K562 (cell line): ENCODE data around the gene CCDC184. TPM values are rescaled to one million over a fixed set of nuclear protein-coding genes. Genes with fewer than 3 reads are reported as not detected.

ENCODE experiments used
- ATAC-seq: fragments of 200-7000 bp; cut with Tn5 transposase; 3 replicates; pipeline ENCODE4 v1.9.1; 2020; ENCODE audit warnings: moderate library complexity
- BruUV-seq: library from RNA; stranded (reverse); fragments of 400-500 nt; replicated peaks from 2 replicates; lab custom pipeline; 2021; lab: Mats Ljungman, UMichigan
- CTCF ChIA-PET: fragments of 300-600 bp; formaldehyde crosslinking; extraction: SDS; loops from one replicate; lab custom pipeline; 2021; ENCODE audit warnings: low intra/inter-chr PET ratio; lab: Yijun Ruan, JAX
- POLR2A ChIA-PET: fragments of 300-600, 350-650 bp; sonication (Branson Sonifier 250); formaldehyde crosslinking; extraction: SDS; loops from one replicate; lab custom pipeline; 2021; ENCODE audit warnings: antibody characterized with exemption, inconsistent platforms; lab: Yijun Ruan, JAX
- DNase-seq, 4 experiments: peaks; one replicate each; pipeline versions ENCODE4 v3.0.0 to v3.0.0-alpha.2; 2011 to 2018; ENCODE audit warnings: low spot score in 3 of 4, mixed read lengths in 3 of 4; ENCODE audit errors: extremely low read depth in 1 of 4
- FAIRE-seq: peaks from 2 replicates; lab custom pipeline; 2011; peaks lifted over from hg19 to GRCh38; lab: Jason Lieb, UNC
- H2AFZ ChIP-seq: 2 replicates; pipeline ENCODE4 v1.6.0; 2011; ENCODE audit warnings: low read depth, low read length, control low read depth, inconsistent platforms
- H3K27ac ChIP-seq: fragments of 200-600 bp; 3 replicates; pipeline ENCODE4 v1.8.0; 2011; ENCODE audit warnings: low read depth, mild to moderate bottlenecking, control low read depth, inconsistent platforms, low read length, moderate library complexity, mixed read lengths; ENCODE audit errors: extremely low read depth
- H3K27me3 ChIP-seq, 2 experiments: fragments of 300-600 bp in 1 of 2; 2 replicates in 1 of 2; 3 replicates in 1 of 2; pipeline versions ENCODE4 v1.6.0 to v1.8.0; 2011; ENCODE audit warnings: inconsistent platforms in 2 of 2, low read length in 2 of 2, mild to moderate bottlenecking in 1 of 2, mixed read lengths in 1 of 2, moderate library complexity in 1 of 2; ENCODE audit not compliant: control insufficient read depth in 2 of 2, insufficient read depth in 2 of 2
- H3K36me3 ChIP-seq: fragments of 300-600 bp; 3 replicates; pipeline ENCODE4 v1.8.0; 2011; ENCODE audit warnings: mild to moderate bottlenecking, low read length, inconsistent platforms; ENCODE audit not compliant: control insufficient read depth, insufficient read depth
- H3K4me1 ChIP-seq, 2 experiments: fragments of 200-600 bp in 1 of 2; replicated peaks in 1 of 2; 2 replicates in 1 of 2; 3 replicates in 1 of 2; pipeline versions ENCODE4 v1.5.1 to v1.8.0; 2011; ENCODE audit warnings: inconsistent platforms in 2 of 2, low read length in 2 of 2, mild to moderate bottlenecking in 1 of 2, mixed read lengths in 1 of 2, moderate library complexity in 1 of 2; ENCODE audit not compliant: control insufficient read depth in 2 of 2, insufficient read depth in 2 of 2
- H3K4me2 ChIP-seq: 2 replicates; pipeline ENCODE4 v1.6.1; 2011; ENCODE audit warnings: low read length, control low read depth, inconsistent platforms, mixed read lengths; ENCODE audit not compliant: insufficient read depth
- H3K4me3 ChIP-seq: fragments of 200-600 bp; sonication (generic), shearing (Covaris generic); 2 replicates; pipeline ENCODE4 v1.5.1; 2016; ENCODE audit warnings: control low read depth, inconsistent platforms
- H3K79me2 ChIP-seq: fragments of 200-600 bp; 3 replicates; pipeline ENCODE4 v1.8.0; 2011; ENCODE audit warnings: low read length, inconsistent platforms; ENCODE audit not compliant: control insufficient read depth, insufficient read depth
- H3K9ac ChIP-seq, 2 experiments: 2 replicates each; pipeline versions ENCODE4 v1.6.0 to v1.6.1; 2011; ENCODE audit warnings: low read depth in 2 of 2, low read length in 2 of 2, control low read depth in 1 of 2, inconsistent platforms in 1 of 2, mild to moderate bottlenecking in 1 of 2, mixed read lengths in 1 of 2; ENCODE audit not compliant: insufficient read depth in 1 of 2
- H3K9me1 ChIP-seq: one replicate; pipeline ENCODE4 v1.6.0; 2011; ENCODE audit warnings: inconsistent platforms, mild to moderate bottlenecking, low read length, moderate library complexity; ENCODE audit not compliant: control insufficient read depth, insufficient read depth
- H3K9me3 ChIP-seq: replicated peaks from 2 replicates; pipeline ENCODE4 v1.5.1; 2011; ENCODE audit warnings: low read depth, low read length, inconsistent platforms; ENCODE audit not compliant: control insufficient read depth, insufficient read depth
- H4K20me1 ChIP-seq: replicated peaks from 2 replicates; pipeline ENCODE4 v1.6.1; 2011; ENCODE audit warnings: low read length, inconsistent platforms, mixed read lengths; ENCODE audit not compliant: control insufficient read depth, insufficient read depth
- BRD4 ChIP-seq: fragments of 200-600 bp; sonication (generic); IDR thresholded peaks from 2 replicates; pipeline ENCODE4 v1.6.1; 2017; ENCODE audit warnings: inconsistent platforms
- MGA ChIP-seq: fragments of 450-650 bp; IDR thresholded peaks from 2 replicates; pipeline ENCODE4 v1.6.1; 2016; ENCODE audit warnings: mild to moderate bottlenecking, moderate library complexity
- NFRKB ChIP-seq: fragments of 450-650 bp; IDR thresholded peaks from 2 replicates; pipeline ENCODE4 v1.6.1; 2016; ENCODE audit warnings: low read depth
- SMAD1 ChIP-seq: fragments of 150-350 bp; IDR thresholded peaks from 2 replicates; pipeline ENCODE4 v1.6.1; 2014; ENCODE audit warnings: low read length, low read depth; ENCODE audit not compliant: partially characterized antibody
- TAF7 ChIP-seq: fragments of 450-650 bp; IDR thresholded peaks from 2 replicates; pipeline ENCODE4 v1.6.1; 2016; ENCODE audit warnings: missing genetic modification characterization, missing compliant biosample characterization
- ZNF232 ChIP-seq: sonication (generic); formaldehyde crosslinking; IDR thresholded peaks from 2 replicates; pipeline ENCODE4 v1.8.0; 2022; ENCODE audit warnings: mild to moderate bottlenecking, missing genetic modification reagents
- ZNF436 ChIP-seq: fragments of 250-450, 450-650 bp; sonication (Bioruptor Pico); formaldehyde crosslinking; IDR thresholded peaks from 2 replicates; pipeline ENCODE4 v1.7.0; 2020; ENCODE audit warnings: mild to moderate bottlenecking
- WGBS: fragments of 100-300 bp; shearing (Covaris generic); methylation state at CpG from one replicate; pipeline ENCODE4 v1.1.6; 2016; ENCODE audit warnings: low coverage, mixed read lengths; ENCODE audit not compliant: insufficient coverage; ENCODE audit errors: missing lambda C conversion rate; 5-methylcytosine and 5-hydroxymethylcytosine counted together
- in situ Hi-C: fragments of 300-500 bp; cut with MboI; formaldehyde crosslinking; loops from 4 replicates; pipeline ENCODE4 v1.15.0; 2018; ENCODE audit warnings: inconsistent platforms, mixed read lengths
- intact Hi-C: fragments of 100-400 bp; cut with micrococcal nuclease; formaldehyde crosslinking; loops from 2 replicates; pipeline ENCODE4 v1.14.2; 2022
- polyA plus RNA-seq, 8 experiments: library from polyadenylated mRNA; depleted of rRNA in 4 of 8; stranded (reverse) in 5 of 8; unstranded in 3 of 8; fragments of >200 nt; fragmentation: Nextera tagmentation in 2 of 8; fragmentation: Illumina TruSeq in 1 of 8; extraction: Ambion mirVana in 2 of 8; extraction: Trizol in 1 of 8; gene quantifications; 2 replicates each; pipeline versions ENCODE4 v1.2.1 to v1.2.3, GENCODE V29; 2011 to 2014; ENCODE audit warnings: inconsistent platforms in 1 of 8, missing spikeins in 1 of 8
- total RNA-seq, 7 experiments: library from RNA; depleted of rRNA in 6 of 7; stranded (reverse); fragments of >200 nt in 6 of 7; fragmentation: Illumina TruSeq in 2 of 7; extraction: Trizol in 2 of 7; gene quantifications; 2 replicates each; pipeline versions ENCODE4 v1.2.1 to v1.2.3, GENCODE V29; 2011 to 2021; ENCODE audit warnings: low replicate concordance in 1 of 7

Gene CCDC184
- total and polyA plus RNA-seq, 9 of the 15 experiments (the other 6 are each of a cell fraction or from before 2014, with no cell fraction given): 0.09 TPM; not detected in 8

GRCh38 chr12:48197971-48198671 is 14.7 kb downstream of the CCDC184 start:
- POLR2A ChIA-PET: interaction anchor here (0.6 to 1.9 kb wide), 11 partner anchors 8 to 431 kb away, joined by 3 to 7 read pairs (median 3); no protein-coding TSS in a partner anchor
- peak overlapping the region; percentile 93 for H2AFZ ChIP-seq
- CTCF ChIA-PET: interaction anchor here (0.5 to 1.0 kb wide), 3 partner anchors 9 to 140 kb away, joined by 3 to 5 read pairs (median 5); no protein-coding TSS in a partner anchor
- H3K4me2 ChIP-seq: peak overlapping the region; percentile 99
- H3K9me3 ChIP-seq: no peaks in the 10 kb centered on the region
- DNase-seq (peak; percentile 96 to 98 (median 96)), FAIRE-seq (peak; percentile 96), ATAC-seq (peak; percentile 99)
- no peaks in the 10 kb centered on the region for H4K20me1 ChIP-seq
- no peaks in the 10 kb centered on the region for H3K9me1 ChIP-seq
- intact Hi-C loops: loop anchor here (1.0 to 2.0 kb wide), 2 partner anchors 153 to 256 kb away; partner anchors contain the start of gene ZNF641
- peaks cover 22% of the 10 kb centered on the region for H3K79me2 ChIP-seq
- no peaks in the 10 kb centered on the region; a peak in 1 of 5 replicates for H3K27me3 ChIP-seq
- in situ Hi-C loops: no loop called here
- H3K9ac ChIP-seq: peak overlapping the region; percentile 98 to 100
- under 1% methylated on average over 38 of the region's 39 CpGs for WGBS
- H3K27ac ChIP-seq: peak overlapping the region; percentile 100
- peaks cover 4 to 9% of the 10 kb centered on the region in 2 experiments; a peak in 3 of 5 replicates for H3K4me1 ChIP-seq
- BruUV-seq: no TSS peak
- H3K36me3 ChIP-seq: no peaks in the 10 kb centered on the region; the same call in 2 of the 3 replicates
- peak overlapping the region; percentile 73 for H3K4me3 ChIP-seq
- TF ChIP-seq BRD4 (peak; percentile 80; the same call in 1 of the 2 replicates), TAF7 (tag) (peak; percentile 82), ZNF436 (CRISPR knock-in tag) (no peak), NFRKB (peak; percentile 91), SMAD1 (peak; percentile 31), MGA (peak; percentile 97), ZNF232 (CRISPR knock-in tag) (peak; percentile 59; the same call in 1 of the 2 replicates)
